Uterus (tissue), 2 donors: ENCODE results near the gene EPB41L4A.

Experiments used
- CTCF ChIP-seq, 4 experiments: fragments of 200-600 bp in 2 of 4; fragments of 450-650 bp in 2 of 4; sonication (generic) in 2 of 4; IDR thresholded peaks; one replicate each; pipeline ENCODE4 v1.5.1; 2016 to 2019; ENCODE audit warnings: antibody characterized with exemption in 4 of 4, mild to moderate bottlenecking in 2 of 4, moderate library complexity in 1 of 4
- POLR2A ChIP-seq, 2 donors: fragments of 450-650 bp; IDR thresholded peaks; one replicate each; pipeline ENCODE4 v1.6.1; 2016; ENCODE audit warnings: antibody characterized with exemption in 2 of 2, mild to moderate bottlenecking in 1 of 2, moderate library complexity in 1 of 2

DNA sequence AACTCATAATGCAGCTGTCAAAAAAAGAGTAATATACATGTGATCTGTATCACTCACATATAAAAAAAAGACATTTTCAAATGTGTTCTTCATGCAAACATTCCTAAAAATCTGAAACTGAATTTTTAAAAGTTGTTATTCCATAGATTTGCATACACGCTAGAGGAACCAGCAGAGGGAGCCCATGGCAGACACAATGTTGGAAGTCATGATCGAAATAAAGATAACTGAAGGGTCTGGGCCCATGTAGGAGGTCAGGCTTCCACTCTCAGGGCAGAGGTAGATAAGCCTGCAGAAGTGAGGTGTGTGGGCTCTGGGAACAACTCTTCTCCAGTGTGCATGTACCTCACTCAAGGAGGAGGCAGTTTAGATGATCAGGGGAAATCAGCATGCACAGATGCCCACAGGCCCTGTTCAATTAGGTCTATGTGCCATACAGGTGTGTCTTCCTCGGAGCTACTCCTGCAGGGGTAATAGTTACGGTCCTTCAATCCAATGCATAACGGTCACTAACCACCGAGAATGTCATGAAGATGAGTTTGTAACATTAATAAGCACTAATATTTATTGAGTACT lies 208.6 kb downstream of the EPB41L4A start:
- TF ChIP-seq CTCF (IDR thresholded peaks at IDR 0.05) (peak; percentile 7 to 50 (median 22)), POLR2A (IDR thresholded peaks at IDR 0.05) (no peak)
